ENCODE results near the gene FCHSD2.
"Not testable (repeated sequence)": the region's sequence is repeated elsewhere in the genome, so short reads cannot be mapped to it uniquely, and the experiment has no call there.

Gene FCHSD2

GRCh38 chr11:72860592-72860991 is 281.5 kb downstream of the FCHSD2 start:
- DNase-seq: no peak

GRCh38 chr11:72860010-72860409 is 282.1 kb downstream of the FCHSD2 start:
- DNase-seq: no peak

GRCh38 chr11:72859126-72859525 is 283.0 kb downstream of the FCHSD2 start:
- no peak for DNase-seq

GRCh38 chr11:72858267-72858666 is 283.9 kb downstream of the FCHSD2 start:
- not testable (repeated sequence) for DNase-seq

GRCh38 chr11:72856551-72857345 is 285.4 kb downstream of the FCHSD2 start:
- DNase-seq: no peak

- DNase-seq: no peak
Measured at GRCh38 chr11:72856065-72856464, 286.1 kb downstream of the FCHSD2 start.

GRCh38 chr11:72851726-72852125 is 290.4 kb downstream of the FCHSD2 start:
- DNase-seq: no peak

- DNase-seq: no peak
Measured at GRCh38 chr11:72850832-72851231, 291.3 kb downstream of the FCHSD2 start.

- peak; percentile 23 for DNase-seq
Measured at GRCh38 chr11:72848846-72849466, 293.2 kb downstream of the FCHSD2 start.

- no peak for DNase-seq
Measured at GRCh38 chr11:72844356-72844755, 297.8 kb downstream of the FCHSD2 start.

- no peak for DNase-seq
Measured at GRCh38 chr11:72842653-72843330, 299.3 kb downstream of the FCHSD2 start.

GRCh38 chr11:72842126-72842525 is 300.0 kb downstream of the FCHSD2 start:
- no peak for DNase-seq

GRCh38 chr11:72841397-72841796 is 300.7 kb downstream of the FCHSD2 start:
- DNase-seq: no peak

GRCh38 chr11:72840780-72841179 is 301.3 kb downstream of the FCHSD2 start:
- peak; percentile 60 for DNase-seq

- DNase-seq: peak; percentile 39
Measured at GRCh38 chr11:72838691-72839305, 303.3 kb downstream of the FCHSD2 start.

- no peak for DNase-seq
Measured at GRCh38 chr11:72836111-72836510, 306.0 kb downstream of the FCHSD2 start.

- DNase-seq: no peak
Measured at GRCh38 chr11:72834905-72835304, 307.2 kb downstream of the FCHSD2 start.

GRCh38 chr11:72833811-72834493 is 308.2 kb downstream of the FCHSD2 start:
- DNase-seq: no peak

GRCh38 chr11:72833083-72833733 is 308.9 kb downstream of the FCHSD2 start:
- no peak for DNase-seq

GRCh38 chr11:72832301-72833082 is 309.6 kb downstream of the FCHSD2 start:
- DNase-seq: no peak

GRCh38 chr11:72831521-72832300 is 310.4 kb downstream of the FCHSD2 start:
- DNase-seq: peak; percentile 35

All from NCI-H226 (cell line).